VCaP (cell line): ENCODE results near the gene WDR41.

ENCODE experiments used
- H3K27ac ChIP-seq: fragments of 450-650 bp; 2 replicates; pipeline ENCODE4 v1.5.1; 2017
- TF ChIP-seq, protein P1 (sequence below): fragments of 450-650 bp; conservative IDR thresholded peaks from 2 replicates; pipeline ENCODE4 v1.5.1; 2017; ENCODE audit warnings: mild to moderate bottlenecking, moderate library complexity

The WDR41 gene

DNA sequence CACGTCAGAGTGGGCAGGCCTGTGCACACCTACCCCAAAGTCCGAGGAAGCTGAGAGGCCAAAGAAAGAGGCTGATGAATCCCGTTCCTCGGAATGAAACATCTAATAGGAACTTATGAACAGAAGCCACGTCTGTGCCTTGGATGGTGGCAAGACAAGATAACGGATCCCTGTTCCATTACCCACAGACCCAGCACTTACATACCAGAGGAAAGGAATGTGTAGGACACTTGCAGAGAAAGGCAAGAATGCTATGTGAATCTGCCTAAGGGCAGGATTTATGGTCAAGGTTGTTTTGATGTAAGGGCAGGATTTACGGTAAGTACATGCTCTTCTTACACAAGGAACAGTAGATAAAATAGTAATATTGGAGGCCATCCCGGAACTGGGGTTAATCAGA, 93.2 kb downstream of the WDR41 start:
- TF ChIP-seq, protein P1, sequence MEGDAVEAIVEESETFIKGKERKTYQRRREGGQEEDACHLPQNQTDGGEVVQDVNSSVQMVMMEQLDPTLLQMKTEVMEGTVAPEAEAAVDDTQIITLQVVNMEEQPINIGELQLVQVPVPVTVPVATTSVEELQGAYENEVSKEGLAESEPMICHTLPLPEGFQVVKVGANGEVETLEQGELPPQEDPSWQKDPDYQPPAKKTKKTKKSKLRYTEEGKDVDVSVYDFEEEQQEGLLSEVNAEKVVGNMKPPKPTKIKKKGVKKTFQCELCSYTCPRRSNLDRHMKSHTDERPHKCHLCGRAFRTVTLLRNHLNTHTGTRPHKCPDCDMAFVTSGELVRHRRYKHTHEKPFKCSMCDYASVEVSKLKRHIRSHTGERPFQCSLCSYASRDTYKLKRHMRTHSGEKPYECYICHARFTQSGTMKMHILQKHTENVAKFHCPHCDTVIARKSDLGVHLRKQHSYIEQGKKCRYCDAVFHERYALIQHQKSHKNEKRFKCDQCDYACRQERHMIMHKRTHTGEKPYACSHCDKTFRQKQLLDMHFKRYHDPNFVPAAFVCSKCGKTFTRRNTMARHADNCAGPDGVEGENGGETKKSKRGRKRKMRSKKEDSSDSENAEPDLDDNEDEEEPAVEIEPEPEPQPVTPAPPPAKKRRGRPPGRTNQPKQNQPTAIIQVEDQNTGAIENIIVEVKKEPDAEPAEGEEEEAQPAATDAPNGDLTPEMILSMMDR, result no peak
- no peak overlapping the region for H3K27ac ChIP-seq

DNA sequence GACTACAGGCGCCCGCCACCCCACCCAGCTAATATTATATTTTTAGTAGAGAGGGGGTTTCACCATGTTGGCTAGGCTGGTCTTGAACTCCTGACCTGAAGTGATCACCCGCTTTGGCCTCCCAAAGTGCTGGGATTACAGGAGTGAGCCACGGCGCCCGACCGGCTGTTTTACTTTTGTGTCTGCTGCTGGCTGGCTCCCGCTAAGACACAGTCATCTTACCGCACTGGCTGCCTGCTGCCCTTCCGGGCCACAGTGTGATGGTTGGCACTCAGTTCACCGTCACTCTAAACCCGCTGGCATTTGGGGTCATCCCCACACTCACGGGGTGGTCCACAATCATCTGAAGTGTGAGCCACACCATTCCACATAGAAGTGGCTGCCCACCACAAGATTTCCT, 93.7 kb downstream of the WDR41 start:
- H3K27ac ChIP-seq, result no peak overlapping the region
- TF ChIP-seq, protein P1, result no peak

DNA sequence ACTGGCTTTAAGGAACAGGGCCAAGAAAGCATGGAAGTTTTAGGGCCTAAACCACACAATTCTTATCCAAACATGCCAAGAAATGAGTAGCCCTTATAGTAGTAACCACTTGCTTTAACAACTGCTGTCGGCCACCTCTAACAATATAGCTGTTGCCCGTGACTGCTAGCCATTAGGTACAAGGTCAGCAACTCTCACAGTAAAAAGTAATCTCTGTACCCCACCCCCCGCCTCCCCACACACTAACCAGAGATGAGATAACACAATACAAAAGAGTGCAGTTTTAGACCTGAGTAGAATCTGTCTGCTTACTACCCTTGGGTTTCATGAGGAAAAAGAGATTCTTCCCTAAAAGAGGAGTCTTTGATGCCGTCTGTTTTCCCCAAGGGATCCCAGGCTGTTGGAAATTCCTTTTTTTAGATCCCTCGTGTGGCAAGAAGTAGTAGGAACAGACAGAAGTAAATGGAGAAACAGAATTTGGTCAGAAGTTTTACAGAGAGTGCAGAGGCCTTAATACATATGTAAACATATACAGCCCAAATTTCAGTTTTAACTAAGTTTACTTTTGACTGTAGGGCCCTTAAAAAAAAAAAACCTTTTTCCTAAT, 94.3 kb downstream of the WDR41 start:
- H3K27ac ChIP-seq, result no peak overlapping the region
- TF ChIP-seq, protein P1, result no peak

DNA sequence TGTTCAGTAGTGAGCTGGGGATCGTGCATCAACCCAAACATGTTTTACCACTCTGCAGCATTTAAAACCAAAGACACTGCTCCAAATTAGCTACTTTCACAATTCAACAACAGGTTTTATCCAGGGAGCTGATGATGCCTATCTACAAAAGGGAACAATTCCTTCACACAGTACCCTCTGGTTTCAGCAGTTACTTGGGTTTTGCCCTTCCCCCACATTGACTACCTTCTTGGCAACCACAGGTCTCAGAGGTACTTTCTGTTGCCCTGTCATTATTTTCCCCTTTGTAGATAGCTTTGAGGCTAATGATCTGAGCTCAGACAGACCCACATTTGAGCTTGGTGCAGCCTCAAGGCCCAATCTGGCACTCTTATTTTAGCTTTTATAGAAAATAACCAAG, 96.1 kb downstream of the WDR41 start:
- TF ChIP-seq, protein P1, result no peak
- no peak overlapping the region for H3K27ac ChIP-seq

DNA sequence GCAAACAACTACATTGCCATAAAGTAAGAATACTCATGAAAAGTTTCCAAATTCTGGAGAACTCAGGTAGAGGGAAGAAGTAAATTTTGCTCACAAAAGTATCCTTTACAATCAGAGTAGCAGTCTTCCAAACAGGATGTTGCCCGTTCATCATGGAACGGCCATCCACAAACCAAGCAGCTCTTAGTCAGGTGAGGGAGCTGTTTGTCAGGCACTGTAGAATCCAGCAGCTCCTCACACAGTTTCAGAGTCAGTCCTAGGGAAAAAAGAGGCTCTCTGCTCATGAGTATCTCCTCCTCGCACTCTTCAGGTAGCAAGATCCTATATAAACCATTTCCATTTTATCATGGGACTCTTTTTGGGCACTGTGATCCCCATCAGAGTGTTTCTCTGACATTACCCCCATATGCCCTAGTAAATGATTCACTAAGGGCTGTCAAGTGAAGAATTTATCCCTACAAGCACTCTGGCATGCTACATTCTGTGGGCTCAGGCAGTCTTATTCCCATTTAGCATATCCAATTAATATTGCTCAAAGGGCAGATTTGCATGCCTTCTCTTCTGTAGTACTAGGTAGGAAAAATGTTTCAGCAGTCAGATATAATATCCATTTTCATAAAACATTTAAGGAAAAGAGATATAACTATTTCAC, 97.9 kb downstream of the WDR41 start:
- TF ChIP-seq, protein P1, result no peak

DNA sequence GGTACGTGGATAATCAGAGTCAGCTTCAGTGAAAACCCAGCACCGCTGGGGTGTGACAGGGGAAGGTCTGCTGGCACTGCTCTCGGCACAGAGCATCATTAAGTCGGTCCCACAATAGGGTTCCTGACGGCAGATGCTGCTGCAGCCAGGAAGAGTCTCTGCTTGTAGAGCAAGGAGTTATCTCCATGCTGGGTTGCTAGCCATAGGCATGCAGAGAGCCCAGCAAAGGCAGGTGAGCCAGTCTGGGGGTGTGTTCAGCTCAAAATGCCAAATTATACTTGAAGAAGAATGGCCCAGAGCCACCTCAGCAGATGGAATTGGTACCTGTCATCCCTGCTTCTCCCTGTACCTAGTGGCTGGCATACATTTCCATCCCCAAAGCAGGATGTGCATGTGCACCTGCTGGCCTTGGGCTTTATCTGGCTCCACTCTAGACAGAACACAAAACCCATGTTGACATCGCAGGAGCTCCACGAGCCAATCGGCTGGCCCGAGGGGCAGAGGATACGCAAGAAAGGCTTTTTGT, 100.8 kb downstream of the WDR41 start:
- H3K27ac ChIP-seq, result no peak overlapping the region
- TF ChIP-seq, protein P1, result no peak

More for the DNA sequence above, 97.9 kb downstream of the WDR41 start:
- no peak overlapping the region for H3K27ac ChIP-seq

DNA sequence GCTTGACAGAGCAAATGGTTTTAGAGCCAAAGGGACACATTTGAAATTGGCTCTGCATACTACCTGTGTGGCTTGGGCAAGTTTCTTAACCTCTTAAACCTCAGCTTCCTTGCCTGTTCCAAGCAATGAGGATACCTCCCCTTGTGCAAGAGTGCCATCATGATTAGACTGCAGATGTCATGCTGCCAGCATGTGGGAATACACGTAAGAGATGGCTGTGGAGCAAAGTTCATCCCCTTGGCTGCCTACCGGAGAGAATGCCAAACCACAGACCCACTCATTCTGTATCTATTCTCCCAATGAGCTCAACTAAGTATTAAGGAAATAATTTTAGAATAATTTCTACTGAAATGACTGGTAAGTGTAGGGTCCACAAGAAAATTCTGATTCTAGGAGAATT, 101.3 kb downstream of the WDR41 start:
- H3K27ac ChIP-seq, result no peak overlapping the region
- TF ChIP-seq, protein P1, result no peak
